Left lung (tissue), 10 donors: ENCODE measurements around the gene ATP6V0E1. TPM values are rescaled to one million over a fixed set of nuclear protein-coding genes. Genes with fewer than 3 reads are reported as not detected.

Experiments used
- ATAC-seq: fragments of 200-7000 bp; cut with Tn5 transposase; one replicate; pipeline ENCODE4 v1.9.1; 2020; ENCODE audit warnings: moderate library complexity
- DNase-seq, 4 donors: peaks; one replicate each; pipeline ENCODE4 v3.0.0-alpha.2; 2013 to 2020
- H3K27ac ChIP-seq, 2 donors: fragments of 200-600 bp; sonication (generic) in 1 of 2; one replicate each; pipeline versions ENCODE4 v1.5.0 to v1.8.0; 2020 to 2021
- H3K27me3 ChIP-seq, 2 donors: fragments of 200-600 bp; sonication (generic) in 1 of 2; one replicate each; pipeline versions ENCODE4 v1.5.0 to v1.8.0; 2020 to 2021
- H3K36me3 ChIP-seq, 2 donors: fragments of 200-600 bp; sonication (generic) in 1 of 2; one replicate each; pipeline versions ENCODE4 v1.5.0 to v1.8.0; 2020 to 2021
- H3K4me1 ChIP-seq, 2 donors: fragments of 200-600 bp; one replicate each; pipeline ENCODE4 v1.8.0; 2021
- H3K4me3 ChIP-seq, 2 donors: fragments of 200-600 bp; sonication (generic) in 1 of 2; one replicate each; pipeline versions ENCODE4 v1.5.0 to v1.8.0; 2020 to 2021; ENCODE audit warnings: mild to moderate bottlenecking in 1 of 2
- H3K9me3 ChIP-seq, 2 donors: fragments of 200-600 bp; sonication (generic) in 1 of 2; one replicate each; pipeline versions ENCODE4 v1.5.0 to v1.8.0; 2020 to 2021
- CTCF ChIP-seq, 2 donors: fragments of 200-600 bp; sonication (generic) in 1 of 2; IDR thresholded peaks; one replicate each; pipeline versions ENCODE4 v1.5.0 to v1.8.0; 2021; ENCODE audit warnings: antibody characterized with exemption in 2 of 2
- intact Hi-C, 2 donors: fragments of 100-400 bp; cut with DNase I; formaldehyde crosslinking; loops; one replicate each; pipeline versions ENCODE4 v1.11.2 to v1.14.2; 2022
- polyA plus RNA-seq, 6 donors: library from polyadenylated mRNA; unstranded; fragments of 120-200 nt; gene quantifications; one replicate each; pipeline ENCODE4 v1.2.1, GENCODE V29; 2013; ENCODE audit not compliant: insufficient read length in 6 of 6
- total RNA-seq, 2 donors: library from RNA; stranded (reverse); fragmentation: NEBNext Ultra II Directional; extraction: Animal tissue kit (Norgen Biotek cat#: 25700); gene quantifications; one replicate each; pipeline ENCODE4 v1.2.1, GENCODE V29; 2021
- donor health status: DM: no; HTN: yes; CAD: no.
- donor health status: DM: no; HTN: no; CAD: no.

Gene ATP6V0E1
- total and polyA plus RNA-seq, 8 donors, result 132 to 385 (median 159) TPM

GRCh38 chr5:172981931-172982330, 1.6 kb upstream of the ATP6V0E1 start:
- no peak for ATAC-seq
- no peak for TF ChIP-seq CTCF (IDR thresholded peaks at IDR 0.05)
- no peak overlapping the region for H3K4me3 ChIP-seq
- H3K27me3 ChIP-seq, result peaks cover 0 to under 1% of the 10 kb centered on the region in 2 donors
- H3K9me3 ChIP-seq, result no peaks in the 10 kb centered on the region
- peaks cover 10 to 25% of the 10 kb centered on the region in 2 donors for H3K4me1 ChIP-seq
- no peak overlapping the region for H3K27ac ChIP-seq
- peaks cover 0 to 9% of the 10 kb centered on the region in 2 donors for H3K36me3 ChIP-seq
- intact Hi-C loops, result loop anchor here in 1 of 2 donors (10.0 kb wide), 1 partner anchor 163 kb away; the partner anchor contains the start of gene BNIP1
- no peak for DNase-seq

- peak overlapping the region; percentile 95 to 97 for H3K27ac ChIP-seq
- H3K9me3 ChIP-seq, result no peaks in the 10 kb centered on the region
- H3K4me1 ChIP-seq, result peaks cover 10 to 48% of the 10 kb centered on the region in 2 donors
- no peaks in the 10 kb centered on the region for H3K27me3 ChIP-seq
- peak; percentile 78 for ATAC-seq
- peaks cover 0 to 27% of the 10 kb centered on the region in 2 donors for H3K36me3 ChIP-seq
- DNase-seq, result peak; percentile 66 to 86 (median 76)
- intact Hi-C loops, result loop anchor here in 1 of 2 donors (10.0 kb wide), 1 partner anchor 160 kb away; the partner anchor contains the start of gene BNIP1
- peak; percentile 16 to 47 for TF ChIP-seq CTCF (IDR thresholded peaks at IDR 0.05)
- H3K4me3 ChIP-seq, result peak overlapping the region; percentile 89 to 93
Observed at GRCh38 chr5:172984244-172984953, 828 bp downstream of the ATP6V0E1 start.

GRCh38 chr5:172985596-172985995, 2.0 kb downstream of the ATP6V0E1 start:
- intact Hi-C loops, result loop anchor here in 1 of 2 donors (10.0 kb wide), 1 partner anchor 159 kb away; the partner anchor contains the start of gene BNIP1
- TF ChIP-seq CTCF (IDR thresholded peaks at IDR 0.05), result no peak
- Histone ChIP-seq H3K4me3 (peak overlapping the region in 1 of 2 donors; percentile 89), H3K9me3 (no peaks in the 10 kb centered on the region), H3K27me3 (no peaks in the 10 kb centered on the region), H3K4me1 (peaks cover 10 to 52% of the 10 kb centered on the region in 2 donors), H3K27ac (no peak overlapping the region), H3K36me3 (peaks cover 0 to 28% of the 10 kb centered on the region in 2 donors)
- no peak for ATAC-seq
- no peak for DNase-seq

GRCh38 chr5:172988276-172988675, 4.7 kb downstream of the ATP6V0E1 start:
- DNase-seq, result no peak
- peaks cover 8 to 52% of the 10 kb centered on the region in 2 donors for H3K4me1 ChIP-seq
- no peak overlapping the region for H3K4me3 ChIP-seq
- intact Hi-C loops, result loop anchor here in 1 of 2 donors (10.0 kb wide), 1 partner anchor 157 kb away; the partner anchor contains the start of gene BNIP1
- TF ChIP-seq CTCF (IDR thresholded peaks at IDR 0.05), result no peak
- ATAC-seq, result no peak
- H3K27me3 ChIP-seq, result no peaks in the 10 kb centered on the region
- no peaks in the 10 kb centered on the region for H3K9me3 ChIP-seq
- H3K27ac ChIP-seq, result peak overlapping the region in 1 of 2 donors; percentile 10
- peaks cover 0 to 41% of the 10 kb centered on the region in 2 donors for H3K36me3 ChIP-seq

- DNase-seq, result no peak
- Histone ChIP-seq H3K27me3 (no peaks in the 10 kb centered on the region), H3K36me3 (peaks cover 0 to 65% of the 10 kb centered on the region in 2 donors), H3K9me3 (no peaks in the 10 kb centered on the region), H3K4me1 (peaks cover 2 to 47% of the 10 kb centered on the region in 2 donors), H3K4me3 (no peak overlapping the region), H3K27ac (no peak overlapping the region)
- intact Hi-C loops, result no loop called here
- no peak for ATAC-seq
- TF ChIP-seq CTCF (IDR thresholded peaks at IDR 0.05), result no peak
Observed at GRCh38 chr5:172990776-172991175, 7.2 kb downstream of the ATP6V0E1 start.
